H1 (cell line): Measurements from ENCODE around the gene LBH. TPM values are rescaled to one million over a fixed set of nuclear protein-coding genes. Genes with fewer than 3 reads are reported as not detected.

Experiments used
- EP300 ChIP-seq, 2 experiments: IDR thresholded peaks; 1 replicate in 1 of 2; 2 replicates in 1 of 2; pipeline ENCODE4 v1.6.1; 2011 to 2012; ENCODE audit warnings: low read depth in 2 of 2, low read length in 2 of 2, mild to moderate bottlenecking in 2 of 2, borderline replicate concordance in 1 of 2, inconsistent platforms in 1 of 2, moderate library complexity in 1 of 2
- KDM4A ChIP-seq: IDR thresholded peaks from one replicate; pipeline ENCODE4 v1.7.1; 2012; ENCODE audit warnings: low read depth, mild to moderate bottlenecking, moderate library complexity, low read length, inconsistent platforms; ENCODE audit not compliant: severe bottlenecking
- KDM5A ChIP-seq: fragments of 200-600 bp; IDR thresholded peaks from 2 replicates; pipeline ENCODE4 v1.7.1; 2012; ENCODE audit warnings: mild to moderate bottlenecking, low read length, inconsistent platforms, mixed read lengths
- POLR2A ChIP-seq, 2 experiments: IDR thresholded peaks; 1 replicate in 1 of 2; 2 replicates in 1 of 2; pipeline ENCODE4 v1.6.1; 2011; ENCODE audit warnings: low read depth in 2 of 2, low read length in 2 of 2, mild to moderate bottlenecking in 2 of 2; ENCODE audit errors: control extremely low read depth in 1 of 2
- POLR2AphosphoS5 ChIP-seq: IDR thresholded peaks from 2 replicates; pipeline ENCODE4 v1.6.1; 2011; ENCODE audit warnings: low read depth, low read length
- SIN3A ChIP-seq, 2 experiments: IDR thresholded peaks in 1 of 2; conservative IDR thresholded peaks in 1 of 2; 2 replicates each; pipeline ENCODE4 v1.6.1; 2011 to 2012; ENCODE audit warnings: low read length in 2 of 2, improper control_type of control experiment in 1 of 2, low read depth in 1 of 2, mild to moderate bottlenecking in 1 of 2
- SIX5 ChIP-seq: IDR thresholded peaks from 2 replicates; pipeline ENCODE4 v1.6.1; 2011; ENCODE audit warnings: mild to moderate bottlenecking, low read depth, low read length
- SP1 ChIP-seq: IDR thresholded peaks from 2 replicates; pipeline ENCODE4 v1.6.1; 2011; ENCODE audit warnings: low read depth, low read length
- SP2 ChIP-seq: IDR thresholded peaks from 2 replicates; pipeline ENCODE4 v1.6.1; 2012; ENCODE audit warnings: mild to moderate bottlenecking, low read length, inconsistent platforms
- SP4 ChIP-seq: IDR thresholded peaks from 2 replicates; pipeline ENCODE4 v1.6.1; 2012; ENCODE audit warnings: low read length, inconsistent platforms
- SRF ChIP-seq: IDR thresholded peaks from 2 replicates; pipeline ENCODE4 v1.6.1; 2011; ENCODE audit warnings: mild to moderate bottlenecking, low read depth, low read length, moderate library complexity
- TAF7 ChIP-seq: optimal IDR thresholded peaks from 2 replicates; pipeline ENCODE3; 2011; ENCODE audit warnings: low read depth, mild to moderate bottlenecking, inconsistent platforms, low read length, moderate library complexity, borderline replicate concordance
- TBP ChIP-seq: IDR thresholded peaks from 2 replicates; pipeline ENCODE4 v1.6.1; 2011; ENCODE audit warnings: low read depth, low read length, improper control_type of control experiment
- polyA plus RNA-seq, 7 experiments: library from polyadenylated mRNA; depleted of rRNA in 3 of 7; stranded (reverse) in 5 of 7; unstranded in 2 of 7; fragments of >200 nt in 5 of 7; fragments of 200-250 nt in 2 of 7; gene quantifications; 1 replicate in 5 of 7; 2 replicates in 1 of 7; 4 replicates in 1 of 7; pipeline versions ENCODE4 v1.2.1 to v1.2.3, GENCODE V29; 2011 to 2013; ENCODE audit warnings: missing spikeins in 2 of 7, mixed read lengths in 2 of 7
- total RNA-seq: library from RNA; stranded (reverse); fragmentation: NEBNext Ultra II Directional; extraction: Animal tissue kit (Norgen Biotek cat#: 25700); gene quantifications from 2 replicates; pipeline ENCODE4 v1.2.1, GENCODE V29; 2021
- TF ChIP-seq, protein P1 (sequence below): fragments of 300-600 bp; sonication (generic); IDR thresholded peaks from 2 replicates; pipeline ENCODE4 v1.7.1; 2012; ENCODE audit warnings: low read length, moderate library complexity, mild to moderate bottlenecking, inconsistent platforms; ENCODE audit not compliant: insufficient replicate concordance

LBH gene
- total and polyA plus RNA-seq, 2 of the 8 experiments (the other 6 are each of a cell fraction or from before 2014, with no cell fraction given): 25.7 to 34.5 TPM

DNA sequence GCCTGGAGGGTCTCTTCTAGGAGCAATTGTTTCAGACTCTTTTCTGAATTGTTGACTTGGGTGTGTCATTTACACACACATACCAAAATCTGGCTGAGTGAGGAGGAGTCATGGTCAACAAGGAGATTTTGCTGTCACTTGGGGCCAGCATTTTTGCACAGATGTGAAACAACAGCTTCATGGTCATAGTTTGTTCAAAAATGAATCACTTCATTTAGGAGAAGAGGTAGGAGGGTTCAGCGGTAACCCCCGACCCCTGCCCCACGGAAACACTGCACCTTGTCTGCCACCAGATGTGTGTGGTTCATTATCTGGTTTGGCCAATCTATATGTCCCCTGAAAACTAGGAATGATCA is 42.2 kb downstream of the LBH start (continued):
- TF ChIP-seq, protein P1, sequence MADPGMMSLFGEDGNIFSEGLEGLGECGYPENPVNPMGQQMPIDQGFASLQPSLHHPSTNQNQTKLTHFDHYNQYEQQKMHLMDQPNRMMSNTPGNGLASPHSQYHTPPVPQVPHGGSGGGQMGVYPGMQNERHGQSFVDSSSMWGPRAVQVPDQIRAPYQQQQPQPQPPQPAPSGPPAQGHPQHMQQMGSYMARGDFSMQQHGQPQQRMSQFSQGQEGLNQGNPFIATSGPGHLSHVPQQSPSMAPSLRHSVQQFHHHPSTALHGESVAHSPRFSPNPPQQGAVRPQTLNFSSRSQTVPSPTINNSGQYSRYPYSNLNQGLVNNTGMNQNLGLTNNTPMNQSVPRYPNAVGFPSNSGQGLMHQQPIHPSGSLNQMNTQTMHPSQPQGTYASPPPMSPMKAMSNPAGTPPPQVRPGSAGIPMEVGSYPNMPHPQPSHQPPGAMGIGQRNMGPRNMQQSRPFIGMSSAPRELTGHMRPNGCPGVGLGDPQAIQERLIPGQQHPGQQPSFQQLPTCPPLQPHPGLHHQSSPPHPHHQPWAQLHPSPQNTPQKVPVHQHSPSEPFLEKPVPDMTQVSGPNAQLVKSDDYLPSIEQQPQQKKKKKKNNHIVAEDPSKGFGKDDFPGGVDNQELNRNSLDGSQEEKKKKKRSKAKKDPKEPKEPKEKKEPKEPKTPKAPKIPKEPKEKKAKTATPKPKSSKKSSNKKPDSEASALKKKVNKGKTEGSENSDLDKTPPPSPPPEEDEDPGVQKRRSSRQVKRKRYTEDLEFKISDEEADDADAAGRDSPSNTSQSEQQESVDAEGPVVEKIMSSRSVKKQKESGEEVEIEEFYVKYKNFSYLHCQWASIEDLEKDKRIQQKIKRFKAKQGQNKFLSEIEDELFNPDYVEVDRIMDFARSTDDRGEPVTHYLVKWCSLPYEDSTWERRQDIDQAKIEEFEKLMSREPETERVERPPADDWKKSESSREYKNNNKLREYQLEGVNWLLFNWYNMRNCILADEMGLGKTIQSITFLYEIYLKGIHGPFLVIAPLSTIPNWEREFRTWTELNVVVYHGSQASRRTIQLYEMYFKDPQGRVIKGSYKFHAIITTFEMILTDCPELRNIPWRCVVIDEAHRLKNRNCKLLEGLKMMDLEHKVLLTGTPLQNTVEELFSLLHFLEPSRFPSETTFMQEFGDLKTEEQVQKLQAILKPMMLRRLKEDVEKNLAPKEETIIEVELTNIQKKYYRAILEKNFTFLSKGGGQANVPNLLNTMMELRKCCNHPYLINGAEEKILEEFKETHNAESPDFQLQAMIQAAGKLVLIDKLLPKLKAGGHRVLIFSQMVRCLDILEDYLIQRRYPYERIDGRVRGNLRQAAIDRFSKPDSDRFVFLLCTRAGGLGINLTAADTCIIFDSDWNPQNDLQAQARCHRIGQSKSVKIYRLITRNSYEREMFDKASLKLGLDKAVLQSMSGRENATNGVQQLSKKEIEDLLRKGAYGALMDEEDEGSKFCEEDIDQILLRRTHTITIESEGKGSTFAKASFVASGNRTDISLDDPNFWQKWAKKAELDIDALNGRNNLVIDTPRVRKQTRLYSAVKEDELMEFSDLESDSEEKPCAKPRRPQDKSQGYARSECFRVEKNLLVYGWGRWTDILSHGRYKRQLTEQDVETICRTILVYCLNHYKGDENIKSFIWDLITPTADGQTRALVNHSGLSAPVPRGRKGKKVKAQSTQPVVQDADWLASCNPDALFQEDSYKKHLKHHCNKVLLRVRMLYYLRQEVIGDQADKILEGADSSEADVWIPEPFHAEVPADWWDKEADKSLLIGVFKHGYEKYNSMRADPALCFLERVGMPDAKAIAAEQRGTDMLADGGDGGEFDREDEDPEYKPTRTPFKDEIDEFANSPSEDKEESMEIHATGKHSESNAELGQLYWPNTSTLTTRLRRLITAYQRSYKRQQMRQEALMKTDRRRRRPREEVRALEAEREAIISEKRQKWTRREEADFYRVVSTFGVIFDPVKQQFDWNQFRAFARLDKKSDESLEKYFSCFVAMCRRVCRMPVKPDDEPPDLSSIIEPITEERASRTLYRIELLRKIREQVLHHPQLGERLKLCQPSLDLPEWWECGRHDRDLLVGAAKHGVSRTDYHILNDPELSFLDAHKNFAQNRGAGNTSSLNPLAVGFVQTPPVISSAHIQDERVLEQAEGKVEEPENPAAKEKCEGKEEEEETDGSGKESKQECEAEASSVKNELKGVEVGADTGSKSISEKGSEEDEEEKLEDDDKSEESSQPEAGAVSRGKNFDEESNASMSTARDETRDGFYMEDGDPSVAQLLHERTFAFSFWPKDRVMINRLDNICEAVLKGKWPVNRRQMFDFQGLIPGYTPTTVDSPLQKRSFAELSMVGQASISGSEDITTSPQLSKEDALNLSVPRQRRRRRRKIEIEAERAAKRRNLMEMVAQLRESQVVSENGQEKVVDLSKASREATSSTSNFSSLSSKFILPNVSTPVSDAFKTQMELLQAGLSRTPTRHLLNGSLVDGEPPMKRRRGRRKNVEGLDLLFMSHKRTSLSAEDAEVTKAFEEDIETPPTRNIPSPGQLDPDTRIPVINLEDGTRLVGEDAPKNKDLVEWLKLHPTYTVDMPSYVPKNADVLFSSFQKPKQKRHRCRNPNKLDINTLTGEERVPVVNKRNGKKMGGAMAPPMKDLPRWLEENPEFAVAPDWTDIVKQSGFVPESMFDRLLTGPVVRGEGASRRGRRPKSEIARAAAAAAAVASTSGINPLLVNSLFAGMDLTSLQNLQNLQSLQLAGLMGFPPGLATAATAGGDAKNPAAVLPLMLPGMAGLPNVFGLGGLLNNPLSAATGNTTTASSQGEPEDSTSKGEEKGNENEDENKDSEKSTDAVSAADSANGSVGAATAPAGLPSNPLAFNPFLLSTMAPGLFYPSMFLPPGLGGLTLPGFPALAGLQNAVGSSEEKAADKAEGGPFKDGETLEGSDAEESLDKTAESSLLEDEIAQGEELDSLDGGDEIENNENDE: no peak
- no peak for TF ChIP-seq TBP
- no peak for TF ChIP-seq SIN3A (conservative IDR thresholded peaks at IDR 0.05 in 1 of 2, IDR thresholded peaks at IDR 0.05 in 1 of 2; ENCODE audit: low read depth in 1 of 2, low read length in 2 of 2)
- no peak for TF ChIP-seq SP2
- no peak for TF ChIP-seq KDM5A
- no peak for TF ChIP-seq SP1
- no peak for TF ChIP-seq SIX5
- no peak for TF ChIP-seq EP300 (IDR thresholded peaks at IDR 0.05; ENCODE audit: borderline replicate concordance in 1 of 2, low read depth in 2 of 2, low read length in 2 of 2)
- no peak for TF ChIP-seq SRF
- no peak for TF ChIP-seq KDM4A
- TF ChIP-seq SP4: no peak
- TF ChIP-seq POLR2AphosphoS5: no peak
- no peak for TF ChIP-seq TAF7
- no peak for TF ChIP-seq POLR2A (IDR thresholded peaks at IDR 0.05; ENCODE audit: control extremely low read depth in 1 of 2, low read depth in 2 of 2, low read length in 2 of 2)
